Keratinocyte (primary cell): ENCODE data around the gene NUP210L. TPM values are rescaled to one million over a fixed set of nuclear protein-coding genes. Genes with fewer than 3 reads are reported as not detected.
A peak's percentile ranks its signal among the peaks of the same experiment; 100 is the strongest.

ENCODE experiments used
- DNase-seq: peaks from one replicate; pipeline ENCODE4 v3.0.0-alpha.2; 2011; ENCODE audit warnings: low read depth, missing footprints, low spot score
- FAIRE-seq: peaks from 2 replicates; lab custom pipeline; 2011; peaks lifted over from hg19 to GRCh38; lab: Jason Lieb, UNC
- H2AFZ ChIP-seq: 2 replicates; pipeline ENCODE4 v1.6.0; 2012; ENCODE audit warnings: low read length, control low read depth, inconsistent platforms; ENCODE audit not compliant: control insufficient read depth
- H3K27ac ChIP-seq: 2 replicates; pipeline ENCODE4 v1.5.1; 2011; ENCODE audit warnings: low read length; ENCODE audit not compliant: control insufficient read depth, insufficient read depth
- H3K27me3 ChIP-seq: 3 replicates; pipeline ENCODE4 v1.6.0; 2011; ENCODE audit warnings: low read length; ENCODE audit not compliant: control insufficient read depth, insufficient read depth; ENCODE audit errors: extremely low read depth
- H3K36me3 ChIP-seq, 2 experiments: 2 replicates in 1 of 2; 3 replicates in 1 of 2; pipeline ENCODE4 v1.5.1; 2011; ENCODE audit warnings: low read length in 2 of 2, mild to moderate bottlenecking in 1 of 2; ENCODE audit not compliant: control insufficient read depth in 2 of 2, insufficient read depth in 2 of 2; ENCODE audit errors: extremely low read depth in 1 of 2
- H3K4me1 ChIP-seq: 3 replicates; pipeline ENCODE4 v1.5.1; 2011; ENCODE audit warnings: low read length; ENCODE audit not compliant: control insufficient read depth, insufficient read depth; ENCODE audit errors: extremely low read depth
- H3K4me2 ChIP-seq: 3 replicates; pipeline ENCODE4 v1.6.0; 2011; ENCODE audit warnings: low read depth, low read length; ENCODE audit not compliant: control insufficient read depth, insufficient read depth; ENCODE audit errors: extremely low read depth
- H3K4me3 ChIP-seq, 3 experiments: fragments of 200-600 bp in 1 of 3; sonication (generic) in 1 of 3; 2 replicates in 2 of 3; 3 replicates in 1 of 3; pipeline ENCODE4 v1.5.1; 2011 to 2016; ENCODE audit warnings: low read length in 3 of 3, mild to moderate bottlenecking in 3 of 3, control low read depth in 2 of 3, inconsistent platforms in 1 of 3, low read depth in 1 of 3, mixed read lengths in 1 of 3, mixed run types in 1 of 3, moderate library complexity in 1 of 3; ENCODE audit not compliant: control insufficient read depth in 2 of 3, insufficient read depth in 2 of 3; ENCODE audit errors: extremely low read depth in 1 of 3
- H3K79me2 ChIP-seq: 2 replicates; pipeline ENCODE4 v1.6.0; 2012; ENCODE audit warnings: low read length; ENCODE audit not compliant: control insufficient read depth, insufficient read depth
- H3K9ac ChIP-seq: 3 replicates; pipeline ENCODE4 v1.6.0; 2011; ENCODE audit warnings: low read length; ENCODE audit not compliant: control insufficient read depth, insufficient read depth; ENCODE audit errors: extremely low read depth
- H3K9me1 ChIP-seq: 3 replicates; pipeline ENCODE4 v1.6.0; 2011; ENCODE audit warnings: low read length; ENCODE audit not compliant: control insufficient read depth, insufficient read depth; ENCODE audit errors: extremely low read depth
- H3K9me3 ChIP-seq: 2 replicates; pipeline ENCODE4 v1.5.1; 2012; ENCODE audit warnings: low read depth, low read length; ENCODE audit not compliant: control insufficient read depth
- H4K20me1 ChIP-seq: 3 replicates; pipeline ENCODE4 v1.6.0; 2011; ENCODE audit warnings: low read length; ENCODE audit not compliant: control insufficient read depth, insufficient read depth; ENCODE audit errors: extremely low read depth
- CTCF ChIP-seq, 3 experiments: IDR thresholded peaks in 1 of 3; conservative IDR thresholded peaks in 1 of 3; optimal IDR thresholded peaks in 1 of 3; 2 replicates in 2 of 3; 3 replicates in 1 of 3; pipeline versions ENCODE3 to v1.5.1; 2011; ENCODE audit warnings: low read length in 3 of 3, mild to moderate bottlenecking in 3 of 3, moderate library complexity in 2 of 3, control low read depth in 1 of 3, inconsistent platforms in 1 of 3; ENCODE audit not compliant: insufficient read depth in 2 of 3; ENCODE audit errors: extremely low read depth in 1 of 3
- EZH2 ChIP-seq: IDR thresholded peaks from one replicate; pipeline ENCODE4 v1.6.1; 2012; ENCODE audit warnings: inconsistent platforms, mild to moderate bottlenecking, low read length, moderate library complexity
- dilution Hi-C: fragments of 300-500 bp; cut with MboI; formaldehyde crosslinking; loops from one replicate; pipeline ENCODE4 v1.7.0; 2020; ENCODE audit warnings: low sequenced_read_pairs; ENCODE audit not compliant: extremely low pct_ligation_motif_present
- polyA plus RNA-seq, 5 experiments: library from polyadenylated mRNA; depleted of rRNA in 3 of 5; stranded (reverse) in 3 of 5; stranded (forward) in 1 of 5; unstranded in 1 of 5; fragments of >200 nt; gene quantifications; 1 replicate in 1 of 5; 2 replicates in 3 of 5; 3 replicates in 1 of 5; pipeline versions ENCODE4 v1.2.1 to v1.2.3, GENCODE V29; 2011 to 2012; ENCODE audit warnings: missing spikeins in 2 of 5, low read depth in 1 of 5, low replicate concordance in 1 of 5

The NUP210L gene
- polyA plus RNA-seq, 1 donor (not counting 4 experiments of a cell fraction or from before 2014, with no cell fraction given): 0.01 TPM

- TF ChIP-seq CTCF (optimal IDR thresholded peaks at IDR 0.05 in 1 of 3, IDR thresholded peaks at IDR 0.05 in 1 of 3, conservative IDR thresholded peaks at IDR 0.05 in 1 of 3; ENCODE audit: extremely low read depth in 1 of 3, insufficient read depth in 2 of 3, low read length in 3 of 3) (no peak), EZH2 (no peak)
- dilution Hi-C loops: no loop called here
- H3K27ac ChIP-seq: peak overlapping the region; percentile 80
- no peaks in the 10 kb centered on the region for H3K9me3 ChIP-seq
- no peaks in the 10 kb centered on the region for H3K27me3 ChIP-seq
- peaks cover 20 to 35% of the 10 kb centered on the region in 2 experiments for H3K36me3 ChIP-seq
- FAIRE-seq: no peak
- peak overlapping the region; percentile 70 for H2AFZ ChIP-seq
- H3K4me2 ChIP-seq: peak overlapping the region; percentile 92
- H3K9me1 ChIP-seq: no peaks in the 10 kb centered on the region
- H4K20me1 ChIP-seq: no peaks in the 10 kb centered on the region
- H3K4me3 ChIP-seq: peak overlapping the region; percentile 75 to 88 (median 79)
- H3K9ac ChIP-seq: peak overlapping the region; percentile 82
- no peak for DNase-seq
- peaks cover 10% of the 10 kb centered on the region for H3K4me1 ChIP-seq
- H3K79me2 ChIP-seq: peaks cover 22% of the 10 kb centered on the region
These were observed 209.6 kb downstream of the NUP210L start for GRCh38 chr1:153945131-153945794.

- no peak overlapping the region for H2AFZ ChIP-seq
- no peaks in the 10 kb centered on the region for H3K9me3 ChIP-seq
- no peak overlapping the region for H3K9ac ChIP-seq
- no peak for TF ChIP-seq EZH2
- TF ChIP-seq CTCF (optimal IDR thresholded peaks at IDR 0.05 in 1 of 3, IDR thresholded peaks at IDR 0.05 in 1 of 3, conservative IDR thresholded peaks at IDR 0.05 in 1 of 3; ENCODE audit: extremely low read depth in 1 of 3, insufficient read depth in 2 of 3, low read length in 3 of 3): no peak
- H3K27me3 ChIP-seq: no peaks in the 10 kb centered on the region
- H3K27ac ChIP-seq: no peak overlapping the region
- H3K4me2 ChIP-seq: peak overlapping the region; percentile 92
- peaks cover 20 to 35% of the 10 kb centered on the region in 2 experiments for H3K36me3 ChIP-seq
- no peak for DNase-seq
- no peaks in the 10 kb centered on the region for H3K9me1 ChIP-seq
- H3K79me2 ChIP-seq: peaks cover 22% of the 10 kb centered on the region
- no peaks in the 10 kb centered on the region for H4K20me1 ChIP-seq
- dilution Hi-C loops: no loop called here
- peaks cover 10% of the 10 kb centered on the region for H3K4me1 ChIP-seq
- FAIRE-seq: no peak
- peak overlapping the region in 1 of 3 experiments; percentile 75 for H3K4me3 ChIP-seq
These were observed 210.1 kb downstream of the NUP210L start for GRCh38 chr1:153944827-153945117.
